Spleen (tissue), 7 donors: ENCODE measurements around the gene A3GALT2.

ENCODE experiments used
- CTCF ChIP-seq, 11 experiments: fragments of 200-600 bp in 7 of 11; fragments of 450-650 bp in 4 of 11; sonication (generic) in 4 of 11; IDR thresholded peaks in 8 of 11; conservative IDR thresholded peaks in 3 of 11; 1 replicate in 7 of 11; 2 replicates in 4 of 11; pipeline versions ENCODE4 v1.4.0 to v1.8.0; 2016 to 2021; ENCODE audit warnings: antibody characterized with exemption in 11 of 11, inconsistent platforms in 4 of 11, mild to moderate bottlenecking in 1 of 11
- POLR2A ChIP-seq, 3 donors: fragments of 450-650 bp; IDR thresholded peaks; one replicate each; pipeline ENCODE4 v1.5.1; 2017; ENCODE audit warnings: antibody characterized with exemption in 3 of 3, mild to moderate bottlenecking in 1 of 3
- POLR2AphosphoS5 ChIP-seq, 3 donors: sonication (generic); formaldehyde crosslinking; IDR thresholded peaks; one replicate each; pipeline ENCODE4 v1.5.1; 2017; ENCODE audit warnings: antibody characterized with exemption in 3 of 3
- donor health status: DM: no; HTN: no; CAD: no; lungs with moderate emphysema.
- donor health status: DM: no; HTN: no; CAD: no.
- donor health status: DM: no; HTN: no; CAD: no.

DNA sequence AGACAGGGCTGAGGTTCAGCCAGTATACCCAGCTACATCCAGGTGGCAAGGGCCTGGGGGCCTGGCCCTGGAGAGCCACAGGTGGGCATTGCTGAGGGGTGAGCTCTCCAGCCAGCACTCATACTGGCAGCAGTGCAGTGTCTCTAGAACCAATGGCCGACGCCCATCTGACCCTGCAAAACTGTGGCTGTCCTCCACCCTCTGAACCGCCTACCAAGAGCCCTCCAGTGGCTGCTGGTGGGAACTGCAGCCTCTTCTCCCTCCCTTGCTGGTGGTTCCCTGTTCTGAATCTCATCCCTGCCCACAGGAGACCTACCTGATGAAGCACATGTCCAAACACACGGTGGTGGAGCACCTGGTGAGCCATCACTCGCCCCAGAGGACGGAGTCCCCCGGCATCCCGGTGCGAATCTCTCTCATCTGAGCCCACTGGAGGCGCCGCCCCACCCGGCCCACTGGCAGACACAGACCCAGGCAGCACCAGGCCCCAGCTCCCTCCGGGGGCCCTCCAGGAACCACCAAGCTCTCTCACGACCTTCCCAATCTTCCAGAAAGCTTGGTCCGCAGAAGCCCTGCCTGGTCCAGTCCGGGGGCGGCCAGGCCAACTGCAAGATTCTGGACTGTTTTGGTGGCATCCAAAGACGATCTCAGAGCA lies 22.1 kb downstream of the A3GALT2 start:
- TF ChIP-seq CTCF (IDR thresholded peaks at IDR 0.05 in 8 of 11, conservative IDR thresholded peaks at IDR 0.05 in 3 of 11): peak; percentile 83 to 97 (median 89)
- TF ChIP-seq POLR2A (IDR thresholded peaks at IDR 0.05): no peak
- peak; percentile 36 to 49 (median 40) for TF ChIP-seq POLR2AphosphoS5 (IDR thresholded peaks at IDR 0.05)
